GM19240 (cell line): Measurements from ENCODE around the gene MED10.
A peak's percentile ranks its signal among the peaks of the same experiment; 100 is the strongest.

Experiments
- DNase-seq: peaks from one replicate; pipeline ENCODE4 v3.0.0; 2011; ENCODE audit warnings: low spot score; ENCODE audit not compliant: insufficient read length

MED10 gene

GRCh38 chr5:6377905-6378765 lies at the start of gene MED10:
Gene MED10, minus strand, starts transcription at chr5:6378547. Its CDS starts 64 bp downstream, at chr5:6378483.
- peak; percentile 90 for DNase-seq

GRCh38 chr5:6427694-6428093 lies 49.3 kb upstream of the MED10 start:
- DNase-seq, result no peak

- no peak for DNase-seq
Observed at GRCh38 chr5:6424700-6425099, 46.4 kb upstream of the MED10 start.

GRCh38 chr5:6424110-6424659 lies 45.8 kb upstream of the MED10 start:
- DNase-seq, result no peak

GRCh38 chr5:6423327-6424109 lies 45.2 kb upstream of the MED10 start:
- no peak for DNase-seq

GRCh38 chr5:6419340-6419852 lies 41.0 kb upstream of the MED10 start:
- no peak for DNase-seq

- DNase-seq, result no peak
Observed at GRCh38 chr5:6418679-6419276, 40.4 kb upstream of the MED10 start.

- no peak for DNase-seq
Observed at GRCh38 chr5:6417657-6418056, 39.3 kb upstream of the MED10 start.

- no peak for DNase-seq
Observed at GRCh38 chr5:6412811-6413210, 34.5 kb upstream of the MED10 start.

- no peak for DNase-seq
Observed at GRCh38 chr5:6411141-6411540, 32.8 kb upstream of the MED10 start.

- no peak for DNase-seq
Observed at GRCh38 chr5:6410421-6410820, 32.1 kb upstream of the MED10 start.

GRCh38 chr5:6408627-6409446 lies 30.5 kb upstream of the MED10 start:
- no peak for DNase-seq

GRCh38 chr5:6408260-6408596 lies 29.9 kb upstream of the MED10 start:
- no peak for DNase-seq

GRCh38 chr5:6407558-6408259 lies 29.4 kb upstream of the MED10 start:
- no peak for DNase-seq

GRCh38 chr5:6405591-6405990 lies 27.2 kb upstream of the MED10 start:
- DNase-seq, result no peak

- DNase-seq, result no peak
Observed at GRCh38 chr5:6404129-6404528, 25.8 kb upstream of the MED10 start.

- DNase-seq, result no peak
Observed at GRCh38 chr5:6403416-6403815, 25.1 kb upstream of the MED10 start.

- no peak for DNase-seq
Observed at GRCh38 chr5:6402939-6403338, 24.6 kb upstream of the MED10 start.

- DNase-seq, result no peak
Observed at GRCh38 chr5:6401410-6401809, 23.1 kb upstream of the MED10 start.
